ENCODE results near the gene RBM22.

RBM22 gene

GRCh38 chr5:150651924-150652671 is 48.8 kb downstream of the RBM22 start:
- no peak for DNase-seq

DNA sequence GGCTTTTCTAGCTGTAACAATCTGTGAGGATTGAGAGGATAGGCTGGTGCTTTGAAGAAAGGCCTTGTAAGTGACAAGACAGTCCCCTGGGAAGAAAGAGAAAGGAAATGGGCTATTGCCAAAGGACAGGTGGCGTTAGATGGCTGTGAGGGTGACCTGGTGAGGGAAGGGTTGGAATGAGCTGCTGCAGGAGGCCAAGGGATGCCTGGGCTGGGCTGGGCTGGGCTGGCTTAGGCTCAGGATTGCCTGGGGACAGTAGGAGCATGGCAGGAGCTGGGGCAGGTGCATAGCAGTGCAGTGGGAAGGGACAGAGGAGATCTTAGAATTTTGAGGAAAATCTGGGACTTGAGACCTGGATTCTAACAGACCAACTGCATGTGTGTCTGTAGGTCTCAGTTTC is 49.5 kb downstream of the RBM22 start:
- no peak for DNase-seq

DNA sequence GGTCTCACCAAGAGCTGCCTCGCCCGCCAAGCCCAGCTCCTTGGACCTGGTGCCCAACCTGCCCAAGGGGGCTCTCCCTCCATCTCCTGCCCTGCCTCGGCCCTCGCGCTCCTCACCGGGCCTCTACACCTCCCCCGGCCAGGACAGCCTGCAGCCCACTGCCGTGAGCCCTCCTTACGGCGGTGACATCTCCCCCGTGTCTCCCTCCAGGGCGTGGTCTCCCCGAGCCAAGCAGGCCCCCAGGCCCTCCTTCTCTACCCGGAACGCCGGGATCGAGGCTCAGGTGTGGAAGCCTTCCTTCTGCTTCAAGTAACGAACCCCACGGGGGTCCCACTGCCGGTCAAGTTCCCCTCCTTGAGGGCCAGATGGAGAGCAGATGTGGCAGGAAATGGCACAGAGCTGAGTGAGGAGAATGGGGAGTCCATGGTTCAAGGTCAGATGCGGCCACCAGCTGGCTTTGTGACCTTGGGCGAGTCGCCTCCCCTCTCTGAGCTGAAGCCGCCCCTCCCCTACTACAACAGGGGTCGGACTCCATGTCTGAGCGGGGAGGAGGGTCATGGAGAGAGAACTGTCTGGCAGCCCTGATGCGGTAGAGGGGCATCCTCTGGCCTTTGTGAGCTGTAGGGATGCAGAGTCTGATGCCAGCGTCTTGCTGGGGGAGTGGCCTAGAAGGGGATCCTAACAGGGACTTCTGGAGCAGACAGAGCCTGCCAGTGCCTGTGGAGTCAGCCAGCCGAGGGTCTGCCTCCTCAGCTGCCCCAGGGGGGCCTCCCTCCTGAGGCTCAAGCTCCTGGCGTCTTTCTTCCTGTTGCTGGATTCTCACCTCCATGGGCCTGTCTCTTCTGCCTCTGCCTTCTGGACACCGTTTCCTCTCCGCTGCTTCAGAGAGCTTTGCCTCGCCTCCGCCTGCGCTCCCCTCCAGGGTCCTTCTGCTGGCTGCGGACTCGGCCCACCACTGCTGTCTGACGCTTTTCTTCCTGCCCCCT is 50.5 kb downstream of the RBM22 start:
- DNase-seq: no peak

- DNase-seq: no peak
These were observed 51.5 kb downstream of the RBM22 start for GRCh38 chr5:150649108-150650020.

DNA sequence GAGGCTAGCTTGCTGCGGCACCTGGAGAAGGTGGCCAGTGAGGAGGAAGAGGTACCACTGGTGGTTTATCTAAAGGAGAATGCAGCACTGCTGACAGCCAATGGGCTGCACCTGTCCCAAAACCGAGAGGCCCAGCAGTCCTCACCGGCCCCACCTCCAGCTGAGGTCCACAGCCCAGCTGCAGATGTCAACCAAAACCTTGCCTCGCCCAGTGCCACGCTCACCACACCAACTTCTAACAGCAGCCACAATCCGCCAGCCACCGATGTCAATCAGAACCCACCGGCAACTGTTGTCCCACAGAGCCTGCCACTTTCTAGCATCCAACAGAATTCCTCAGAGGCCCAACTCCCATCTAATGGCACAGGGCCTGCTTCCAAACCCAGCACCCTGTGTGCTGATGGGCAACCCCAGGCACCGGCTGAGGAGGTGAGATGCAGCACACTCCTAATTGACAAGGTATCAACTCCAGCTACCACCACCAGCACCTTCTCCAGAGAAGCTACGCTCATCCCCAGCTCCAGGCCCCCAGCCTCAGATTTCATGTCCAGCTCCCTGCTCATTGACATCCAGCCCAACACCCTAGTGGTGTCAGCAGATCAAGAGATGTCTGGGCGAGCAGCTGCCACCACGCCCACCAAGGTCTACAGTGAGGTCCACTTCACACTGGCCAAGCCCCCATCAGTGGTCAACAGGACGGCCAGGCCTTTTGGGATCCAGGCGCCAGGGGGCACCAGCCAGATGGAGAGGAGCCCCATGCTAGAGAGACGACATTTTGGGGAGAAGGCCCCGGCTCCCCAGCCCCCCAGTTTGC is 52.4 kb downstream of the RBM22 start:
- no peak for DNase-seq

GRCh38 chr5:150647275-150648251 is 53.3 kb downstream of the RBM22 start:
- DNase-seq: no peak

- DNase-seq: no peak
These were observed 55.7 kb downstream of the RBM22 start for GRCh38 chr5:150645070-150645700.

DNA sequence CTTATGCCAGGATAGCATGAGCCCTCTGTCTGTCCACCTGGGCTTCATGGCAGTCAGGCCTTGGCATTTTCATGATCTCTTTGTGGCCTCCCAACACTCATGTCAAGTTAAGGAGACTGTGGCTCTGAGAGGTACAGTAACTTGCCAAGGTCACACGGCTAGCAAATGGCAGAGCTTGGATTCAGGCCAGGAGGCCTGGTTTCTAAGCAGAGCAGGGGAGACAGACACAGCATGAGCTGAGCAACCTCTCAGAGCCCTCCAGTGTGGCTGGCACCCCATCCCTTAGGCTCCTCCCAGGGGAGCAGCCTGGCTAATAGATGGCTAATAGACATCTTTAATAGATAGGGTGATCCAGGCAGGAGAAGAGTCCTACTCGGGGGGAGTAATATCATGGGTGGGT is 56.3 kb downstream of the RBM22 start:
- DNase-seq: no peak

DNA sequence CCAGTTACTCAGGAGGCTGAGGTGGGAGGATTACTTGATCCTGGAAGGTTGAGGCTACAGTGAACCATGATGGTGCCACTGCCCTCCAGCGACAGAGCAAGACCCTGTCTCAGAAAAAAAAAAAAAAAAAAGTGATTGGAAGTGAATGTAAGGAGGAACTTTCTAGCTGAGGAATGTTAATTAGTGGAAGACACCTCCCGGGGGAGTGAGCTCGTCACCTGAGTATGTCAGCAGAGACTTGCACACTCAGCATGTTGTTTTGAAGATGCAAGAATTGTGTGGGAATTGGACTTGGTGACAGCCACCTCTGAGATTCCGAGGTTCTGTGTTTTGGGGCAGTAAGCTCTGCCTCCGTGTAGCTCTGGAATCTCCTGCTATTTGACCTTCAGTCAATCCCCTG is 56.8 kb downstream of the RBM22 start:
- DNase-seq: no peak

GRCh38 chr5:150642991-150643710 is 57.7 kb downstream of the RBM22 start:
- no peak for DNase-seq

- DNase-seq: no peak
These were observed 58.3 kb downstream of the RBM22 start for GRCh38 chr5:150642567-150642927.

DNA sequence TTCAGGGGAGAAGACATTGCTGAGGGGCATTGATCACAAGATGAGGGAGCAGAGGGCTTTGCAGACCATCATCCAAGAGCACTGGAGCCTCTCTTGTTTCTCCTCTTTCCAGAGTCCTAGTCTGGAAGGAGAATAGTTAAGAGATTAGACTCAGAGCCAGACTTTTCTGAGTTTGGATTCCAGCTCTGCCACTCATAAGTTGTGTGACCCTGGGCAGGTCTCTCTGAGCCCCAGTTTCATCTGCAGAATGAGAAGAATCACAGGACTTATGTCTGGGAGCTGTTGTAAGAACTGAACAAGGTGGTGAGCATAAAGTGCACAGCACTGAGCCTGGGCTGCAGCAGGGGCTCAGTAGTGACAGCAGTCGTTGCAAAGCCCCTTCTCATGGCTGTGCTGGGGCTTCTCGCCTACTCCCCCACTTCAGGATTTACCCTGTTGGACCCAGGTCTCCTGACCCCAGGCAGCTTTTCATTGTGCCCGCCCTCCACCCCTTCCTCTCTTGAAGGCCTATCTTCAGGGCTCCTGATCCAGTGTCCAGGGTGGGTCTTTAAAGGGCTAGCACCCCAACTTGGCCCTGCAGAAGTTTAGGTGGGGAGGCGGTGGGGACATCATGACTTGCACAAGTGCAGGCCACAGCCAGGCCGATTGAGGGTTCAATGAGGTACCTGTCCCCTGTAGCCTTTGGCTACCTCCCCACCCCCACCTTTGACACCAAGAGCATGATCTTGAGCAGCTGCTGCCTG is 58.9 kb downstream of the RBM22 start:
- no peak for DNase-seq

GRCh38 chr5:150641006-150641570 is 59.8 kb downstream of the RBM22 start:
- DNase-seq: no peak
